GM12878 (cell line): ENCODE data around the gene SRSF7. TPM values are rescaled to one million over a fixed set of nuclear protein-coding genes. Genes with fewer than 3 reads are reported as not detected.

Experiments
- ATAC-seq: fragments of 200-7000 bp; cut with Tn5 transposase; 3 replicates; pipeline ENCODE4 v1.9.1; 2020; ENCODE audit warnings: mild to moderate bottlenecking, moderate library complexity
- BruUV-seq: library from RNA; stranded (reverse); fragments of 400-500 nt; replicated peaks from 2 replicates; lab custom pipeline; 2021; lab: Mats Ljungman, UMichigan
- CTCF ChIA-PET: fragments of 300-600 bp; sonication (Branson Sonifier 250); formaldehyde crosslinking; extraction: SDS; loops from one replicate; lab custom pipeline; 2021; ENCODE audit warnings: inconsistent platforms; lab: Yijun Ruan, JAX
- POLR2A ChIA-PET: fragments of 350-600 bp; formaldehyde crosslinking; extraction: SDS; loops from one replicate; lab custom pipeline; 2021; ENCODE audit warnings: inconsistent platforms; lab: Charles Lee
- RAD21 ChIA-PET: fragments of 300-600 bp; sonication (Branson Sonifier 250); formaldehyde crosslinking; loops from one replicate; lab custom pipeline; 2023; ENCODE audit warnings: antibody characterized with exemption; ENCODE audit not compliant: unreplicated experiment; lab: Charles Lee
- SMC1A ChIA-PET: fragments of 300-600 bp; sonication (Branson Sonifier 250); formaldehyde crosslinking; loops from one replicate; lab custom pipeline; 2023; ENCODE audit not compliant: unreplicated experiment, uncharacterized antibody; lab: Charles Lee
- DNase-seq: peaks from one replicate; pipeline ENCODE4 v3.0.0-alpha.2; 2011; ENCODE audit warnings: low read depth, low spot score
- FAIRE-seq: peaks from 3 replicates; lab custom pipeline; 2011; peaks lifted over from hg19 to GRCh38; lab: Jason Lieb, UNC
- H2AFZ ChIP-seq: 2 replicates; pipeline ENCODE4 v1.6.0; 2011; ENCODE audit warnings: low read depth, low read length, control low read depth; ENCODE audit not compliant: control insufficient read depth
- H3K27ac ChIP-seq: 2 replicates; pipeline ENCODE4 v1.5.1; 2011; ENCODE audit warnings: control low read depth; ENCODE audit not compliant: control insufficient read depth, insufficient read depth
- H3K27me3 ChIP-seq, 2 experiments: replicated peaks in 1 of 2; 2 replicates each; pipeline versions ENCODE4 v1.6.0 to v1.6.1; 2011; ENCODE audit warnings: low read length in 1 of 2; ENCODE audit not compliant: control insufficient read depth in 2 of 2, insufficient read depth in 2 of 2
- H3K36me3 ChIP-seq, 2 experiments: 2 replicates each; pipeline ENCODE4 v1.5.1; 2011; ENCODE audit warnings: low read length in 1 of 2; ENCODE audit not compliant: control insufficient read depth in 2 of 2, insufficient read depth in 2 of 2
- H3K4me1 ChIP-seq: 2 replicates; pipeline ENCODE4 v1.6.1; 2011; ENCODE audit warnings: mild to moderate bottlenecking, low read length, moderate library complexity, mixed read lengths; ENCODE audit not compliant: control insufficient read depth, insufficient read depth
- H3K4me2 ChIP-seq: 2 replicates; pipeline ENCODE4 v1.6.0; 2011; ENCODE audit warnings: control low read depth; ENCODE audit not compliant: control insufficient read depth, insufficient read depth
- H3K4me3 ChIP-seq: fragments of 200-600 bp; sonication (generic); 2 replicates; pipeline ENCODE4 v1.5.1; 2016
- H3K79me2 ChIP-seq: 2 replicates; pipeline ENCODE4 v1.6.0; 2011; ENCODE audit warnings: low read length; ENCODE audit not compliant: control insufficient read depth, insufficient read depth
- H3K9ac ChIP-seq: 2 replicates; pipeline ENCODE4 v1.8.0; 2011; ENCODE audit warnings: low read length, control low read depth, mixed read lengths; ENCODE audit not compliant: control insufficient read depth, insufficient read depth
- H3K9me3 ChIP-seq: replicated peaks from 3 replicates; pipeline ENCODE4 v1.5.1; 2011; ENCODE audit warnings: mild to moderate bottlenecking, low read length; ENCODE audit not compliant: control insufficient read depth, insufficient read depth
- H4K20me1 ChIP-seq: 2 replicates; pipeline ENCODE4 v1.6.0; 2011; ENCODE audit not compliant: control insufficient read depth, insufficient read depth
- BCL11A ChIP-seq: IDR thresholded peaks from 2 replicates; pipeline ENCODE4 v1.6.1; 2011; ENCODE audit warnings: low read depth, low read length
- CHD1 ChIP-seq: IDR thresholded peaks from 2 replicates; pipeline ENCODE4 v1.6.1; 2012; ENCODE audit warnings: low read depth, low read length, improper control_type of control experiment
- CHD2 ChIP-seq: IDR thresholded peaks from 2 replicates; pipeline ENCODE4 v1.6.1; 2011; ENCODE audit warnings: low read depth, low read length, improper control_type of control experiment, borderline replicate concordance
- CHD4 ChIP-seq: fragments of 200-600 bp; sonication (generic); IDR thresholded peaks from 2 replicates; pipeline ENCODE4 v1.6.1; 2016; ENCODE audit warnings: mild to moderate bottlenecking
- CREM ChIP-seq: IDR thresholded peaks from 2 replicates; pipeline ENCODE4 v1.6.1; 2014; ENCODE audit warnings: antibody characterized with exemption, low read depth
- EP300 ChIP-seq, 2 experiments: fragments of 150-350 bp in 1 of 2; IDR thresholded peaks; 2 replicates each; pipeline ENCODE4 v1.6.1; 2011 to 2012; ENCODE audit warnings: low read depth in 2 of 2, low read length in 2 of 2, borderline replicate concordance in 1 of 2, improper control_type of control experiment in 1 of 2, inconsistent platforms in 1 of 2; ENCODE audit not compliant: control insufficient read depth in 1 of 2
- HDGF ChIP-seq: fragments of 450-650 bp; IDR thresholded peaks from 2 replicates; pipeline ENCODE4 v1.6.1; 2016; ENCODE audit warnings: antibody characterized with exemption
- IRF3 ChIP-seq: fragments of 450-650 bp; IDR thresholded peaks from 2 replicates; pipeline ENCODE4 v1.6.1; 2014; ENCODE audit warnings: mild to moderate bottlenecking
- JUNB ChIP-seq: IDR thresholded peaks from 2 replicates; pipeline ENCODE4 v1.6.1; 2016; ENCODE audit warnings: antibody characterized with exemption, mild to moderate bottlenecking
- LARP7 ChIP-seq: fragments of 450-650 bp; IDR thresholded peaks from 2 replicates; pipeline ENCODE4 v1.6.1; 2017; ENCODE audit warnings: mild to moderate bottlenecking
- RBBP5 ChIP-seq: fragments of 200-600 bp; sonication (generic); conservative IDR thresholded peaks from 2 replicates; pipeline ENCODE4 v1.6.1; 2016
- REST ChIP-seq: IDR thresholded peaks from 2 replicates; pipeline ENCODE4 v1.6.1; 2012; ENCODE audit warnings: mild to moderate bottlenecking, low read depth, low read length
- SMC3 ChIP-seq: IDR thresholded peaks from 2 replicates; pipeline ENCODE4 v1.6.1; 2011; ENCODE audit warnings: low read length, improper control_type of control experiment, borderline replicate concordance
- SREBF1 ChIP-seq: IDR thresholded peaks from 2 replicates; pipeline ENCODE4 v1.6.1; 2012; ENCODE audit warnings: mild to moderate bottlenecking, low read length
- USF1 ChIP-seq: IDR thresholded peaks from 2 replicates; pipeline ENCODE4 v1.6.1; 2011; ENCODE audit warnings: borderline replicate concordance, low read depth, mild to moderate bottlenecking, moderate library complexity, mixed read lengths, low read length; ENCODE audit not compliant: insufficient read depth; ENCODE audit errors: extremely low read length
- WRNIP1 ChIP-seq: IDR thresholded peaks from 2 replicates; pipeline ENCODE4 v1.6.1; 2011; ENCODE audit warnings: low read depth, low read length, improper control_type of control experiment, borderline replicate concordance
- in situ Hi-C: fragments of 300-500 bp; cut with MboI; formaldehyde crosslinking; loops from 9 replicates; pipeline ENCODE4 v1.14.3; 2018; ENCODE audit warnings: mixed read lengths
- intact Hi-C: fragments of 100-400 bp; cut with micrococcal nuclease; formaldehyde crosslinking; loops from one replicate; pipeline ENCODE4 v1.14.2; 2022; ENCODE audit not compliant: unreplicated experiment
- polyA plus RNA-seq, 11 experiments: library from polyadenylated mRNA; depleted of rRNA in 4 of 11; unstranded in 6 of 11; stranded (reverse) in 5 of 11; fragments of >200 nt; fragmentation: Nextera tagmentation in 4 of 11; fragmentation: Illumina TruSeq in 1 of 11; extraction: Ambion mirVana in 4 of 11; extraction: Trizol in 1 of 11; gene quantifications; 1 replicate in 1 of 11; 2 replicates in 10 of 11; pipeline versions ENCODE4 v1.2.1 to v1.2.3, GENCODE V29; 2011 to 2016; ENCODE audit warnings: inconsistent platforms in 2 of 11, missing spikeins in 2 of 11, low read depth in 1 of 11
- total RNA-seq, 4 experiments: library from RNA; depleted of rRNA in 3 of 4; stranded (reverse); fragments of >200 nt in 3 of 4; fragmentation: Illumina TruSeq in 1 of 4; extraction: Trizol in 1 of 4; gene quantifications; 2 replicates each; pipeline versions ENCODE4 v1.2.1 to v1.2.3, GENCODE V29; 2013 to 2021

SRSF7 gene
- total and polyA plus RNA-seq, 10 of the 15 experiments (the other 5 are each of a cell fraction or from before 2014, with no cell fraction given), result 205 to 785 (median 408) TPM

GRCh38 chr2:38754506-38754905, 3.3 kb upstream of the SRSF7 start (continued):
- no peak for TF ChIP-seq IRF3
- no peak for TF ChIP-seq LARP7

DNA sequence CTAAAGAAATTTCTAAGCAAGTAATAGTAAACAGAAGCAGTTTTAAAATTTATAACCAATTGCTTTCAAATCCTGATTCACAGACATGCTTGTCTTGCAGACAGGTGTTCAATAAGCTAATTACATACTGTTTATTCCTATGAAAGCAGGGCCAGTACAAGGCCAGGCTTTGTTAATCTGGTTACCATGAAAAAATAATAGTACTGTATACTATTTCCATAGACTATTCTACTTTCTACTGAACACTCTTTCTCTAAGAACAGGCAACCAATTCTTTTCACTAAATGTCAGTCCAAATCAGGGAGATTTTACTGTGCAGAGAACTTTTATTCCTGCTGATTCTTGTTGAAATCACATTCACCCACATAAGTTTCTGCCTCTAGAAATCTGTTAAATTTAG, 2.9 kb upstream of the SRSF7 start:
- Histone ChIP-seq H3K27ac (peak overlapping the region; percentile 51; the same call in 1 of the 2 replicates), H3K9ac (no peak overlapping the region), H3K36me3 (peaks cover 0 to 1% of the 10 kb centered on the region in 2 experiments; a peak in 2 of 4 replicates), H4K20me1 (0 out of 2 replicates have a peak, but pooled peaks cover 2% of the 10 kb centered on the region), H3K9me3 (no peaks in the 10 kb centered on the region), H3K4me1 (no peaks in the 10 kb centered on the region; the same call in 1 of the 2 replicates), H3K4me2 (peak overlapping the region; percentile 59), H3K79me2 (peaks cover 21% of the 10 kb centered on the region), H3K27me3 (no peaks in the 10 kb centered on the region), H3K4me3 (no peak overlapping the region), H2AFZ (peak overlapping the region; percentile 65)
- FAIRE-seq (no peak), DNase-seq (no peak), ATAC-seq (no peak)
- RAD21 ChIA-PET, result interaction anchor here (1.6 kb wide), 1 partner anchor 172 kb away, joined by 3 read pairs; no protein-coding TSS in a partner anchor
- POLR2A ChIA-PET, result interaction anchor here (1.5 kb wide), 1 partner anchor 24 kb away, joined by 6 read pairs; the partner anchor contains the start of gene GEMIN6
- TF ChIP-seq USF1, result no peak
- no peak for TF ChIP-seq CREM
- no peak for TF ChIP-seq RBBP5
- TF ChIP-seq CHD1, result no peak
- TF ChIP-seq REST, result no peak
- no peak for TF ChIP-seq BCL11A
- TF ChIP-seq JUNB, result no peak
- no peak for TF ChIP-seq WRNIP1
- no peak for TF ChIP-seq SMC3
- TF ChIP-seq CHD2, result no peak
- TF ChIP-seq CHD4, result no peak
- no peak for TF ChIP-seq EP300 (IDR thresholded peaks at IDR 0.05; ENCODE audit: borderline replicate concordance in 1 of 2, control insufficient read depth in 1 of 2, low read depth in 2 of 2, low read length in 2 of 2)
- TF ChIP-seq SREBF1, result no peak
- no peak for TF ChIP-seq HDGF
- CTCF ChIA-PET, result interaction anchor here (1.0 to 1.1 kb wide), 2 partner anchors 13 to 1970 kb away, joined by 4 read pairs; no protein-coding TSS in a partner anchor
- SMC1A ChIA-PET, result interaction anchor here (1.2 kb wide), 1 partner anchor 10 kb away, joined by 3 read pairs; no protein-coding TSS in a partner anchor
- BruUV-seq, result no TSS peak
- intact Hi-C loops (no loop called here), in situ Hi-C loops (no loop called here)
